Activated CD4-positive, alpha-beta T cell treated with anti-CD3 and anti-CD28 coated beads, Interleukin-10, Interleukin-2, amounts not matched to agents 100 ng/mL and 50 ng/mL, durations not matched to agents 16 hours and 8 hours (primary cell): ENCODE measurements around the gene DNM1.
"Not testable (repeated sequence)": the region's sequence is repeated elsewhere in the genome, so short reads cannot be mapped to it uniquely, and the experiment has no call there.

Experiments
- DNase-seq: peaks from one replicate; pipeline ENCODE4 v3.0.0-alpha.2; 2020

Gene DNM1

GRCh38 chr9:128178806-128179431 lies 24.3 kb upstream of the DNM1 start:
- DNase-seq = no peak

DNA sequence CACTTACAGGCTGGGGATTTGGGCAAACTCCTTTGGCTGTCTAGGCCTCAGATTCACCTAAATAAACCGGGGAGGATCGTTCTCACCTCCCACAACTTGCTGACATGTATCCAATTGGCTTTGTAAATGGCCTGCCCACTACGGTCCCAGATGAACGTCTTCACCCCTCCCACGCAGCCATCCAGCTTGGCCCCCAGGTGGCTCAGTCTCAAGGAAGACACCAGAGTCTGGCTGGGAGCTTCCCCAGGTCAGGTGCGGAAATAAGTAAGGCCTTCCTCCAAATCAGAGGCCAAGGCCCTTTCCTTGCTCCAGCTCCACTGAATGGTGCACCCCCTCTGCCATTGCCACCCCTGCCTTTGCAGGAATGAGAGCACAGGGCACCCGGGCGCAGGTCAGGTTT lies 23.2 kb upstream of the DNM1 start:
- no peak for DNase-seq

DNA sequence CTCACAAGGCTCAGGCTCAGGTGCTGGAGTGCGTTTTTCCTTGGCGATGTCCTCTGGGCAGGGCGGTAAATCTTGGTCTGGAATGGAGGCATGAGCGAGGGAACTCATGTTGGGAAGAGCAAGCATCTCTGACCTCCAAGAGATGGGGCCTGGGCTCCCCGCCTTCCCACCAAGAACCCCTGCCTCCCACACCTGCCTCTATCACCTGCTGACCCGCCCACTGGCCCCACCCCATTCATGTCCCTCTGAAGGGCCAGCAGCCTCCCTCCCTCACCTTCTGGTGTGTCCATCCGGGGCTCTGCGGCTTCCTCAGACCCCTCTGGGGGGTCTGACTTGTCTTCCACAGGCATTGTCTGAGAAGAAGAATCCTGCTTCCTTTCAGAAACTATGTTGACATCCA lies 22.7 kb upstream of the DNM1 start:
- DNase-seq = no peak

- not testable (repeated sequence) for DNase-seq
Measured at GRCh38 chr9:128181480-128181879, 21.7 kb upstream of the DNM1 start.

GRCh38 chr9:128182893-128183588 lies 20.1 kb upstream of the DNM1 start:
- DNase-seq = no peak

DNA sequence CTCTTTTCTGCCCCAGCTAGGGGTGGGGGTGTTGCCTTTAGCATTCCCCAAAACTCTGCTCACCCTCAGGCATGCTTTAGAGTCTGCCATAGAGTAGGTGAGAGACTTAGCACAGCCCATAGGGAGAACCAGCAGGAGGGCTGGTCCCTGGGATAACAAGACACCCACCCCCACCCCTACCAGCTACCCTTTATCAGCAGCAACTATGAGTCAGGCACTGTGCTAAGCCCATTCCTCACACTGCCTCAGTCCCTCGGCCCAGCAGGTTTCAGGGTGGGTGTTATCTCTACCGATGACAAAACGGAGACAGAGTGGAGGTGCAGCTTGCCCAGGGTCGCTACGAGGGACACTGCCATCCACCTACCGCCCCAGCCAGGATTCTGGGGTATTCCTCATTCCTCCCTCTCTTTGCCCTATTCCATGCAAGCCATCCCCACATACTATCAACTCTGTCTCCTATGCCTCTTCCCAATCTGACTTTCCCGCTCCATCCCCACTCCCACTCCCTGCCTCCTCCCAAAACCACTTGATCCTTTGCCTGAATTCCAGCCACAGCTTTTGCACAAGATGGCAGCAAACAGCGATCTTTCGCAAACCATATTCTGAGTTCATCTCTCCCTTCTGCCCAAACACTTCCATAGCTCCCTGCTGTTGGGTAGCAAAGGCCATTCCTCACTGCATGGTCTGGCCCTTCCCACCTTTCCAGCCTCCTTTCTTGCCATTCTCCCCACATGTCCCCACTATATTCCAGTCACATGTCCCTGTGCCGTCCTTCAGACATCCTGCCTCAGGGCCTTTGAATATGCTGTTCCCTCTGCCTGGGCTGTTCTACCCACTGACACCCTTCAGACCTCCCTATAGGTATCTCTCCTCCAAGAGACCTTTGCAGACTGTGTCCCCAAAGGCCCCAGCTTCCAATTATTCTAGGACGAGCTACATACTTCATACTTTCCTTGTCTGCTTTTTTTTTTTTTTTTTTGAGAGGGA lies 16.9 kb upstream of the DNM1 start:
- DNase-seq = no peak

DNA sequence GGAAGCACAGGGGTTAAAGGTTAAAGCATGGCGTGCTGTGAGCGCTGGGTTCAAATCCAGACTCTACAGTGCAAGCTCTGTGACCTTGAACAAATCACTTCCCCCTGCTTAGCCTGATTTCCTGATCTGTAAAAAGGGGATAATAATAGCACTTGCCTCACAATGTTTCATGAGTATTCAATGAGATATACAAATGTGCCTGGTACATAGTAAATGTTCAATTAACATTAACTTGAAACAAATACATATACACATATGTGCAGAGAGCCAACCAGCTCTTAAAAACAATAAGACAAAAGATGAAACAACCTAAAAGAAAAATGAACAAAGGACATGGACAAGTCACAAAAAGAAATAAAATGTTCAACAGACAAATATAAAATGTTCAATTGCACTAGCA lies 15.8 kb upstream of the DNM1 start:
- DNase-seq = no peak

GRCh38 chr9:128188209-128188608 lies 15.0 kb upstream of the DNM1 start:
- no peak for DNase-seq

GRCh38 chr9:128190013-128190412 lies 13.2 kb upstream of the DNM1 start:
- no peak for DNase-seq

DNA sequence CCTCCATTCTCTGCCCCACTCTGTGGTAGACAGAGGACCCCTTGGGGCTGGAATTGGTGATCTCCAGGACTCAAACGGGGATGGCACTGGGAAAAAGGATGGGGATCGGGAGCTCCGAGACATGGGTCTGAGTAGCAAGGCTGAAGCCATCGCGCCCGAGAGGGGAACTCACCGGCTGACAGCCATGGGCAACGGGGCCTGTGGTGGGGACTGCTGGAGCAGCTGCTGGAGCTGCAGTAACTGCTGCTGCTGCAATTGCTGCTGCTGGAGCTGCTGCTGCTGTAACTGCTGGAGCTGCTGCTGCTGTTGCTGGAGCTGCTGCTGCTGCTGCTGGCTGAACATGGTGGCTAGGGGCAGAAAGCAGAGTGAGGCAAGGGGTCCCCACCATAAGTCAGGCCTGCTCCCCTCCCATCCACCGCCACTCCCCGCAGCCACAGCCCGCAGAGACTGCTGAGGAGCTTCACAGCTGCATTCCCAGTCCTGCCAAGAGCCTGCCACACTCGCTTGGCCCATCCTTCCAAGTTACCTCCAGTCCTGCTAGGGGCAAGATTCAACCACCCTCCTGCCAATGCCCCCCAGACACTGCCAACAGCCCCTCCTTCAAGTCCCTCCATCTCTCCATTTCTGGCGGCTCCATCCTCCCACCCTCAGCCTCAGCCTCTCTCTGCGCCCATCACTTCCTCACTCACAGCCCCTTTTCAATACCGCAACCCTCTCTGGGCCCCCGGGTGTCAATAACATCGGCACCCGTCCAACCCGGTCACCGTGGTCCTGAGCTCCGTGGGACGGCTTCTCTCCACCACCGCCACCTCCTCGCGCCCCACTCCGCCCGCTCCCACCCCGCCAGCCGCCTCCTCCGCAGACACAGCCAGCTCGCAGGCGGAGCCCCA lies 12.4 kb upstream of the DNM1 start:
- DNase-seq = no peak

DNA sequence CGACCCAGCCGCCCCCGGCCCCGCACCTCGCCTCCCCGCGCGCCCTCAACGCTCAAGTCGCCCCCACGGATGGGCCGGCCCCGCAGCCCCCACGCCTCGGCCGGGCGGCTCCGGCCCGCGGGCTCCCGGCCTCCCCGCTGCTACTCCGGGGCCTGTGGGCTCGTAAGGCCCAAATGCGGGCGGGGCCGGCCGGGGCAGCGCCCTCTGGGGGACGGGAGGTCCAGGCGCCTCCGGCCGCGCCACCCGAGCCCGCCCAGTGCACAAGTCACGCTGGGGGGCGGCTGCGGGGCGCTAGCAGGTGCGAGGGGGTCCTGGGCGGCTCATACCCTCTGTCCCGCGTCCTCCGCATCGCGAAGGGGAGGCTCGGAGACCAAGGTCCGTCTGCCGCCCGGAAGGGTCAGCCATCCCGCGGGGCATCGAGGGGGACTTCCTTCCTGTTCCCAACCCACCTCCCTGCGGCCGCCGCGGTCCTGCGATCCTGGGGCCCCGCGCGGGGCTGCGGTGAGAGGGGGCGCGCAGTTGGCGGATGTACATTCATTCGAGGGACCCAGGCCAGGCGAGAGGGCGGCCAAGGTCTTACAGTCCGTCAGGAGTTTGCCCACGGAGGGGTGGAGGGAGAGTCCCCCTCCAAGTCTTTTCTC lies 11.7 kb upstream of the DNM1 start, which contains the start of gene CIZ1:
CIZ1 (minus strand) TSS at position 167 of the 641 bp plus-strand sequence. CDS start 715 bp downstream, outside the sequence.
- peak; percentile 84 for DNase-seq

- DNase-seq = peak; percentile 70
Measured at GRCh38 chr9:128192601-128193371, 10.4 kb upstream of the DNM1 start.

DNA sequence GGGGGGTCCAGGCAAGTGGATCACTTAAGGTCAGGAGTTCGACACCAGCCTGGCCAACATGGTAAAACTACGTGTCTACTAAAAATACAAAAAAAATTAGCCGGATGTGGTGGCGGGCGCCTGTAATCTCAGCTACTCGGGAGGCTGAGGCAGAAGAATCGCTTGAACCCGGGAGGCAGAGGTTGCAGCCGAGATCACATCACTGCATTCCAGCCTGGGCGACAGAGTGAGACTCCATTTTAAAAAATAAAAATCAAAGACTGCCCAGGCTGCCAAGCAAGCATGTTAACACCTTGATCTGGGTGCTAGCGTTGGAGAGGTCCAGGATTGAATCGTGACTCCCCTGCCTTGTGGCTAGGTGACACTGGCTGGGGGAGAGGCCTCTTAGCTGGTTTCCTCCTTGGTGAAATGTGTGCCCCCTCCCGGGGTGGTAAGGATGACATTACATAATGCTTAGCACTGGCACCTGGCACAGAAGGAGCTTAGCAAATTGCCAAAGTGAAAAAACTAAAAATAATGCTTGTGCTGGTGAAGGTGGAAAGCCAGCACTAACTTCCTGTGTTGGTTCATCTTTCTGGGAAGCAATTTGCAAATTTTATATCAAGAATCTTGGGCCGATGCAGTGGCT lies 9.6 kb upstream of the DNM1 start:
- DNase-seq = no peak

GRCh38 chr9:128201441-128202369 lies 1.5 kb upstream of the DNM1 start:
- DNase-seq = no peak

GRCh38 chr9:128202648-128203023 lies 543 bp upstream of the DNM1 start:
- DNase-seq = no peak

DNA sequence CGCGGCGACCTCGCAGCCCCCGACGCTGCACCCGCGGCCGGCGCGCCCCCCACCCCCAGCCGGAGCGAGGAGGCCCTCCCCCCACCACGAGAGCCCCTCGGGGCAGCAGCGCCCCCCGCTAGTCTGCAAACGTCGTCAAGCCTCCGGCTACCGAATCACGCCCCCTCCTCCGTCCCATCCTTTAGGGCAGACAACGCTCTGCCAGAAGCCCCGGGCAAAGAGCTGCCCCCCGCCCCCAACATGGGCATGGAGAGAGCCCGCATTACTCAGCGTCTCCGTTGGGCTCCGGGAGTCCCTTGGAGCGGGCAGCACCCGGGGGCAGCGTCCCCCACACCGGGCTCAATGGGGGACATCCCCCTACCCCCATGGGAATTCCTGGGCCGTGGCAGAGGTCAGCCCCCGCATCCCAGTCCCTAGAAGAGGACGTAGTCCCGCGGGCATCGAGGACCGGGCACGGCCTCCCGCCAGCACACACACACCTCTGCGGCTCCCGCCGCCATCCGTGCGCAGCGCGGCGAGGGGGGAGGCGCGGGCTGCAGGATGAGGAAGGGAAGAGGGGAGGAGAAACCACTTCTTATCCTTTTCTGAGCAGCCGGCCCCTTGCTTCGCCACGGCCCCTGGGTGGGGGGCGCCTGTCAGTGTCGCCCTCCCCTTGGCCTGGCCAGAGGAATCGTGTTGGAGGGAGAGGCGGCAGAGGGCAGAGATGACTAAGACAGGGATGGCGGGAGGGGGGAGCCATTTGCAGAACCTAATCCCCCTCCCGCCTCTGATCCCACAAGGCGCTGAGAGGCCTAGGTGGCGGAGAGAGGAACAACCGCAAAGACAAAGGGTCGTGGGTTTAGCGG lies 750 bp downstream of the DNM1 start:
- no peak for DNase-seq

DNA sequence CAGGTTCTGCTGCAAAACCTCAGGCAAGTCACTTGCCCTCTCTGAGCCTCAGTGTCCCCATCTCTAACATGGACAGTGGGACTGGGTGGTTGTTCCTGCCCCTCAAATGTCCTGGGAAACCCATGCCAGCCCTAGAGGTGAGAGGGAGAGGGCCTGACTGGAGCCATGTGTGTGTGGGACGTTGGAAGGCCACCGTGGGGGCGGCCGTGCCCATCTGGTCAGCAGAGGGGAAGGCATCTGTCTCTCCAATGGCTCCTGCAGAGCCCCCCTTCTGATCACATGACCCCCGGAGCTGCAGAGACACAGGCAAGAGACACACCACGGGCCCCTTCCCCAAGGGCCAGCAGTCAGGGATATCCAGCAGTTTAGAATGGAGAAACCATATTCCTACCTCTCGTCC lies 1.7 kb downstream of the DNM1 start:
- DNase-seq = no peak

GRCh38 chr9:128205296-128205944 lies 2.2 kb downstream of the DNM1 start:
- DNase-seq = no peak
